Glutamatergic neuron (in vitro differentiated cells): ENCODE data around the gene SMAD5. TPM values are rescaled to one million over a fixed set of nuclear protein-coding genes. Genes with fewer than 3 reads are reported as not detected.

Experiments
- DNase-seq: peaks from one replicate; pipeline ENCODE4 v3.0.0; 2022
- H3K27ac Mint-ChIP-seq: one replicate; pipeline ENCODE4 v1.8.0; 2020; ENCODE audit warnings: mild to moderate bottlenecking, mixed read lengths, inconsistent platforms; ENCODE audit not compliant: unreplicated experiment
- H3K27me3 Mint-ChIP-seq: one replicate; pipeline ENCODE4 v1.8.0; 2020; ENCODE audit warnings: mild to moderate bottlenecking, moderate library complexity, mixed read lengths, inconsistent platforms; ENCODE audit not compliant: unreplicated experiment
- H3K36me3 Mint-ChIP-seq: one replicate; pipeline ENCODE4 v1.8.0; 2020; ENCODE audit warnings: mild to moderate bottlenecking, mixed read lengths, inconsistent platforms; ENCODE audit not compliant: unreplicated experiment
- H3K4me1 Mint-ChIP-seq: one replicate; pipeline ENCODE4 v1.8.0; 2020; ENCODE audit warnings: mild to moderate bottlenecking, low read depth, mixed read lengths, inconsistent platforms; ENCODE audit not compliant: unreplicated experiment
- H3K4me3 Mint-ChIP-seq: one replicate; pipeline ENCODE4 v1.8.0; 2020; ENCODE audit warnings: mild to moderate bottlenecking, mixed read lengths, inconsistent platforms; ENCODE audit not compliant: unreplicated experiment
- H3K9me3 Mint-ChIP-seq: one replicate; pipeline ENCODE4 v1.8.0; 2020; ENCODE audit warnings: mild to moderate bottlenecking, moderate library complexity, mixed read lengths, inconsistent platforms; ENCODE audit not compliant: unreplicated experiment
- CTCF ChIP-seq: fragments of 200-600 bp; sonication (generic); IDR thresholded peaks from one replicate; pipeline ENCODE4 v1.5.0; 2021; ENCODE audit not compliant: partially characterized antibody, unreplicated experiment
- total RNA-seq: library from RNA; stranded (reverse); fragmentation: NEBNext Ultra II Directional; extraction: Animal tissue kit (Norgen Biotek cat#: 25700); gene quantifications from one replicate; pipeline ENCODE4 v1.2.1, GENCODE V29; 2021; ENCODE audit not compliant: unreplicated experiment

SMAD5 gene
- total RNA-seq, 1 donor from 2014 or later: 36.9 TPM

DNA sequence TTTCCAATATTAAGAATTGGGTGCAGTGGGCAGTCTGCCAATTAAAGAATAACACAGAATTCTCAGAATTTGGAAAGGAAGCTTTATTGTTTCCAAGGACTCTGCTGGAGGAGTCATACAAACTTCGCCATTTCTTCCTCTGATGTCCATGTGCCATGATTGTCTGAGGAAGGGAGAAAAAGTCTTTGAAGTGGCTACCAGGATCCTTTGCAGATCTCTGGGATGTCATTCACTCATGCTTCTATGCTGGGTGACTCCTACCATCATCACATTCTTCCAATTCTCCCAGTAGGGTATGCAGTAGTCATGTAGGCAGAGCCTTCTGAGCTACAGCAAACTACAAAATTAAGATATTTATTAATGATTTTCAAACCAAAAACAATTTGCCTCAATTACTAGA is 3.2 kb upstream of the SMAD5 start:
- no peak overlapping the region for H3K4me3 Mint-ChIP-seq
- peaks cover 6% of the 10 kb centered on the region for H3K27me3 Mint-ChIP-seq
- H3K4me1 Mint-ChIP-seq: peaks cover 20% of the 10 kb centered on the region
- H3K27ac Mint-ChIP-seq: no peak overlapping the region
- TF ChIP-seq CTCF: no peak
- H3K9me3 Mint-ChIP-seq: peaks cover 9% of the 10 kb centered on the region
- H3K36me3 Mint-ChIP-seq: no peaks in the 10 kb centered on the region
- DNase-seq: no peak

GRCh38 chr5:136130581-136130980 is 2.1 kb upstream of the SMAD5 start:
- no peaks in the 10 kb centered on the region for H3K36me3 Mint-ChIP-seq
- peaks cover 25% of the 10 kb centered on the region for H3K4me1 Mint-ChIP-seq
- H3K27ac Mint-ChIP-seq: no peak overlapping the region
- H3K4me3 Mint-ChIP-seq: no peak overlapping the region
- peaks cover 6% of the 10 kb centered on the region for H3K27me3 Mint-ChIP-seq
- DNase-seq: no peak
- no peak for TF ChIP-seq CTCF
- H3K9me3 Mint-ChIP-seq: peaks cover 9% of the 10 kb centered on the region

DNA sequence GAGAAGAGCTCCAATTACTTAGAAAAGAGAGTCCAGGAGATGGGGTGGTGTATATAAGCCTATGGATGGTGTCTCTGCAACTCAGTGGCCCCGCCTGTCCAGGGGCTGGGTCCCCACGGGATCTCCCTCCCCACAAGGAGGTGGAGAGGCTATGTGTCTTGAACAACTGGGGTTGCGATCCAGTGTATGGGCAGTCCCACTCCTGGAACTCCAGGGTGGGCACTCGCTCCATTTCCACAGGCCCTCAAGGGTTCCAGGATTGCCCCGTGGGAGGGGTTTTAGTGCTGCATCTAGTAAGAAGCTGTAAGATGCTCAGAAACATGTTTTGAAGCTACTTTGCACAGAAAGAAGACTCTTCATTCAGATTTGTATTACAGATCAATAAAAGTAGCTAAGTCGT is 558 bp upstream of the SMAD5 start:
- Mint-ChIP-seq H3K27me3 (peaks cover 4% of the 10 kb centered on the region), H3K4me3 (peak overlapping the region; percentile 83), H3K4me1 (peaks cover 27% of the 10 kb centered on the region), H3K27ac (peak overlapping the region; percentile 81), H3K36me3 (no peaks in the 10 kb centered on the region), H3K9me3 (peaks cover 9% of the 10 kb centered on the region)
- DNase-seq: peak; percentile 30
- TF ChIP-seq CTCF: no peak

DNA sequence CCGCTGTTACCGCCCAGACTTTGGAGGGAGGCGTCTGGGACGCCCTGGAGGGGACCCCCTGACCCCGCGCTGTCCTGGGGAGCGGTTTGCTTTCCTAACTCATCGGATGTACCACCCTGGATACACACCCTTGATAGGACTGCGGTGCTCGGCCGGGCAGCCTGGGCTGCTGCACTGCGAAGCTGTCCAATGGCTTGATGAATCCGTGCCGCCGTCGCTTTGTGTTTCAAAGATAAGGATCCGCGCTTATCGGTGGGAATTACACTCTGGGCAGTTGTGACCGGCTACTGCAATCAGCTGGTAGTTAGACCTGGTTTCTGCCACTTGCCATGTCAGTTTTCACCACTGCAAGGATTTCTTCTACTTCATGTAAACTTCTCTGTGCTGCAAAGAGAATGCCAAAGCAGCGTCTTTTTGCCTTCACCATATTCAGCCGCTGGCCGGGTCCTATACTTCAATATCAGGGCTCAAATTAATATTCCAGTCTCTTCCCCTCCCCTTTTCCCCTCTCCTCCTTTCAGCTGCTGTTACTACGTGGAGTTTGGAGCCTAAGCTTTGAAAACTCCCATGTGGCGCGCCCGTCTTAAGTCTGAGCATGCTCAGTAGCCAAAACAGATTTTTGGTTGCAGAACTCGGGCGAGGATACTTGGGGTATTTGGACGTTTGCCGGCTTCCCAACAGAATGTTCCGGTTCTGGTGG is 727 bp downstream of the SMAD5 start:
- Mint-ChIP-seq H3K9me3 (peaks cover 9% of the 10 kb centered on the region), H3K27ac (peak overlapping the region; percentile 76), H3K4me3 (peak overlapping the region; percentile 96), H3K4me1 (peaks cover 33% of the 10 kb centered on the region), H3K27me3 (peaks cover 4% of the 10 kb centered on the region), H3K36me3 (no peaks in the 10 kb centered on the region)
- no peak for TF ChIP-seq CTCF
- DNase-seq: peak; percentile 57

DNA sequence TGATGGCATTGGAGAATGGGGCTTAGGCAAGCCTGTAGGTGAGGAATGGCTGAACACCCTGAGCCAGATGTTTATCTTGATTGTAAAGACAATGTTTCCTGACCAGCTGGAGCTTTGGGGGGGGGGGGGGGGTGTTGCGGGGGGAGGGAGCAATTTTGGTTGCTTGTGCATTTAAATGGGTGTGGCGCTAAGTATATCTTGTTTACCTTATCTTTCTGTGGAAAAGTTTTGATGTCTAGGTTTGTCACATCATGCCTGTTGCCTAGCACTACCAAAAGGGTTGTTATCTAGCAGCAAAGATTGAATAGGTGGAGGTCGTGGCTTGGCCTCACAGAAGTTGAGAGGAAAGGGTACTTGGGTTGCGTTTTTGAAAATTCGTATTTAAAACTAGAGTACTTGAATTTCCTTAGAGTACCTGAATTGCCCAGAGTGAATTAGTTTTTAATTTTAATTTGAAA is 1.3 kb downstream of the SMAD5 start:
- Mint-ChIP-seq H3K4me3 (peak overlapping the region; percentile 96), H3K9me3 (peaks cover 9% of the 10 kb centered on the region), H3K36me3 (no peaks in the 10 kb centered on the region), H3K4me1 (peaks cover 28% of the 10 kb centered on the region), H3K27me3 (peaks cover 6% of the 10 kb centered on the region), H3K27ac (peak overlapping the region; percentile 76)
- TF ChIP-seq CTCF: no peak
- no peak for DNase-seq
